Transverse colon (tissue), 4 donors: ENCODE data around the gene TMEM134. TPM values are rescaled to one million over a fixed set of nuclear protein-coding genes. Genes with fewer than 3 reads are reported as not detected.
A peak's percentile ranks its signal among the peaks of the same experiment; 100 is the strongest.

ENCODE experiments used
- DNase-seq: peaks from one replicate; pipeline ENCODE4 v3.0.0-alpha.2; 2019
- H3K27ac ChIP-seq, 4 donors: fragments of 200-600 bp; sonication (generic); 2 replicates each; pipeline ENCODE4 v1.5.1; 2016 to 2018; ENCODE audit warnings: inconsistent platforms in 4 of 4
- H3K27me3 ChIP-seq: fragments of 200-600 bp; sonication (generic); 2 replicates; pipeline ENCODE4 v1.5.1; 2017; ENCODE audit warnings: inconsistent platforms
- H3K36me3 ChIP-seq, 4 donors: fragments of 200-600 bp; sonication (generic); 2 replicates each; pipeline ENCODE4 v1.5.1; 2017 to 2019; ENCODE audit warnings: inconsistent platforms in 4 of 4
- H3K4me1 ChIP-seq, 4 donors: fragments of 200-600 bp; sonication (generic); 2 replicates each; pipeline ENCODE4 v1.5.1; 2017 to 2020; ENCODE audit warnings: inconsistent platforms in 4 of 4
- H3K4me3 ChIP-seq, 4 donors: fragments of 200-600 bp; sonication (generic); 1 replicate in 1 of 4; 2 replicates in 3 of 4; pipeline versions ENCODE4 v1.5.1 to v1.6.1; 2017 to 2019; ENCODE audit warnings: inconsistent platforms in 4 of 4
- H3K9me3 ChIP-seq, 2 donors: fragments of 200-600 bp; sonication (generic); 2 replicates each; pipeline ENCODE4 v1.5.1; 2017 to 2019; ENCODE audit warnings: inconsistent platforms in 2 of 2
- EP300 ChIP-seq: sonication (generic); formaldehyde crosslinking; IDR thresholded peaks from one replicate; pipeline ENCODE4 v1.6.1; 2017; ENCODE audit warnings: antibody characterized with exemption, low read depth
- POLR2A ChIP-seq: fragments of 450-650 bp; IDR thresholded peaks from one replicate; pipeline ENCODE4 v1.6.1; 2016; ENCODE audit warnings: antibody characterized with exemption, mild to moderate bottlenecking, moderate library complexity
- POLR2AphosphoS5 ChIP-seq, 3 donors: sonication (generic); formaldehyde crosslinking; IDR thresholded peaks; one replicate each; pipeline ENCODE4 v1.6.1; 2016; ENCODE audit warnings: antibody characterized with exemption in 3 of 3
- WGBS, 2 donors: methylation state at CpG; one replicate each; pipeline ENCODE4 v1.1.5; 2018; ENCODE audit warnings: low coverage in 1 of 2; 5-methylcytosine and 5-hydroxymethylcytosine counted together
- in situ Hi-C, 4 donors: fragments of 200-750 bp; cut with MboI; loops; one replicate each; pipeline versions ENCODE4 v1.15.0 to v1.15.1; 2017; ENCODE audit warnings: low sequenced_read_pairs in 3 of 4, low pct_ligation_motif_present in 1 of 4, low pct_unique_long_range_greater_than_20kb in 1 of 4
- intact Hi-C: fragments of 100-400 bp; cut with DNase I; formaldehyde crosslinking; loops from one replicate; pipeline ENCODE4 v1.15.1; 2023; ENCODE audit warnings: low total_unique reads
- total RNA-seq, 4 donors: library from RNA; depleted of rRNA; stranded (reverse); fragments of >200 nt; gene quantifications; one replicate each; pipeline ENCODE4 v1.1.0, GENCODE V29; 2016
- TF ChIP-seq, protein P1 (sequence below), 5 experiments: fragments of 200-600 bp in 3 of 5; fragments of 450-650 bp in 2 of 5; sonication (generic) in 3 of 5; IDR thresholded peaks; 1 replicate in 2 of 5; 2 replicates in 3 of 5; pipeline ENCODE4 v1.5.1; 2016 to 2017; ENCODE audit warnings: antibody characterized with exemption in 5 of 5, inconsistent platforms in 3 of 5, mild to moderate bottlenecking in 2 of 5, moderate library complexity in 1 of 5

TMEM134 gene
- total RNA-seq, 4 donors from 2014 or later, result 107 to 347 (median 115) TPM

DNA sequence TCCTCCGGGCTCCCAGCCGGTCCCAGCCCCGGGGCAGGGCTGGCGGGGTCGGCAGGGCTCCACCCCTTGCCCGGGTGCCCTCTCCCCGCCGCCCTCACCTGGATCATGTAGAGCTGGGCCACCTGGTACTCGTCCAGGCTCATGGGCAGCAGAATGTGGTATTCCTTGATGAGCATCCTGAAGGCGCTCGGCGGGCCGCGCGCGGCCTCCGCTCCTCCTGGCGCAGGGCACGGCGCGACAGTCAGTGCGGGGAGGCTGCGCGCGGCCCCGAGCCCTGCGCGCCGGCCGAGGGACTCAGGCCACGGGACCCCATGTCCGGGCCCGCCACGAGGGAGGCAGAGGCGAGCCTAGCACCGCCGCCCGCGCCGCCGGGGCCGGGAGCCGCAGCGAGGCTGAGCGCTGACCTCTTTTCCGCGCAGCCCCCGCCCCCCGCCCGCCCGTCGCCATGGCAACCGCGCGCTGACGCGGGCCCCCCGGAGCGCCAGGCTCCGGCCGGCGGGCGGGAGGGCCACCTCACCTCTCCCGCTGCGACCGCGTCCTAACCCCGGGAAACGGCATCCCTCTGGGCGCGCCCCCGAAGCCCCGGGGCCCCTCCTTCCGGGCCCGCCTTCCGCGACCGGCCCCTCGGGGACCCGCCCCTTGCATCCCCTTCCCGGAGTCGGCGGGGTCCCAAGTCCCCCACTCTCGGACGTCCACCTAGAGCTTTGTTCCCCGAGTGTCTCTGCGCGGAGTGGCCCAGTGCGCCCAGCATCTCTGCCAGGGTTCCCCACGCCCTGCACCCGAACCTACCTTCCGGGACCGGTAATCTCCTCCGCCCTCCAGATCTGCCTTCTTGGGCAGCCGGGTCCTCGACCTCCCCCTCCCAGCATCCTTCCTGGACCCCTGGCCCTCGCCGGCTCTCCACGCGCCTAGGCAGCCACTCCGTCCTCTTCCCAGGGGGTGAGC lies 35.2 kb upstream of the TMEM134 start:
- TF ChIP-seq POLR2A, result no peak
- TF ChIP-seq EP300, result no peak
- no peak for TF ChIP-seq POLR2AphosphoS5 (IDR thresholded peaks at IDR 0.05)
- TF ChIP-seq, protein P1, sequence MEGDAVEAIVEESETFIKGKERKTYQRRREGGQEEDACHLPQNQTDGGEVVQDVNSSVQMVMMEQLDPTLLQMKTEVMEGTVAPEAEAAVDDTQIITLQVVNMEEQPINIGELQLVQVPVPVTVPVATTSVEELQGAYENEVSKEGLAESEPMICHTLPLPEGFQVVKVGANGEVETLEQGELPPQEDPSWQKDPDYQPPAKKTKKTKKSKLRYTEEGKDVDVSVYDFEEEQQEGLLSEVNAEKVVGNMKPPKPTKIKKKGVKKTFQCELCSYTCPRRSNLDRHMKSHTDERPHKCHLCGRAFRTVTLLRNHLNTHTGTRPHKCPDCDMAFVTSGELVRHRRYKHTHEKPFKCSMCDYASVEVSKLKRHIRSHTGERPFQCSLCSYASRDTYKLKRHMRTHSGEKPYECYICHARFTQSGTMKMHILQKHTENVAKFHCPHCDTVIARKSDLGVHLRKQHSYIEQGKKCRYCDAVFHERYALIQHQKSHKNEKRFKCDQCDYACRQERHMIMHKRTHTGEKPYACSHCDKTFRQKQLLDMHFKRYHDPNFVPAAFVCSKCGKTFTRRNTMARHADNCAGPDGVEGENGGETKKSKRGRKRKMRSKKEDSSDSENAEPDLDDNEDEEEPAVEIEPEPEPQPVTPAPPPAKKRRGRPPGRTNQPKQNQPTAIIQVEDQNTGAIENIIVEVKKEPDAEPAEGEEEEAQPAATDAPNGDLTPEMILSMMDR (IDR thresholded peaks at IDR 0.05), result no peak
- in situ Hi-C loops (no loop called here), intact Hi-C loops (no loop called here)
- H3K36me3 ChIP-seq, result no peaks in the 10 kb centered on the region
- peaks cover 26 to 51% (median 39%) of the 10 kb centered on the region in 4 donors for H3K4me1 ChIP-seq
- H3K27me3 ChIP-seq, result no peaks in the 10 kb centered on the region
- 3% methylated on average over 46 of the region's 101 CpGs; no CpG with 5 or more reads in 1 of the 2 donors for WGBS, 2 donors
- DNase-seq, result peak; percentile 37
- H3K4me3 ChIP-seq, result peak overlapping the region; percentile 62 to 81 (median 69)
- no peaks in the 10 kb centered on the region for H3K9me3 ChIP-seq
- peak overlapping the region; percentile 98 to 100 (median 98) for H3K27ac ChIP-seq

GRCh38 chr11:67503119-67504004 lies 34.3 kb upstream of the TMEM134 start:
- TF ChIP-seq, protein P1 (IDR thresholded peaks at IDR 0.05), result no peak
- Histone ChIP-seq H3K9me3 (no peaks in the 10 kb centered on the region), H3K4me3 (peak overlapping the region in 3 of 4 donors; percentile 65 to 81 (median 73)), H3K36me3 (no peaks in the 10 kb centered on the region), H3K4me1 (peaks cover 26 to 46% (median 33%) of the 10 kb centered on the region in 4 donors), H3K27me3 (no peaks in the 10 kb centered on the region), H3K27ac (peak overlapping the region in 2 of 4 donors; percentile 98 to 100)
- intact Hi-C loops (no loop called here), in situ Hi-C loops (no loop called here)
- 83 to 92% methylated on average over 4 to 19 of the region's 19 CpGs for WGBS, 2 donors
- no peak for DNase-seq

- Histone ChIP-seq H3K36me3 (no peaks in the 10 kb centered on the region), H3K9me3 (no peaks in the 10 kb centered on the region), H3K27ac (no peak overlapping the region), H3K4me1 (peaks cover 26 to 42% (median 32%) of the 10 kb centered on the region in 4 donors), H3K27me3 (no peaks in the 10 kb centered on the region), H3K4me3 (no peak overlapping the region)
- in situ Hi-C loops (no loop called here), intact Hi-C loops (no loop called here)
- no peak for DNase-seq
- no peak for TF ChIP-seq POLR2AphosphoS5 (IDR thresholded peaks at IDR 0.05)
- TF ChIP-seq POLR2A, result no peak
- no peak for TF ChIP-seq EP300
- TF ChIP-seq, protein P1 (IDR thresholded peaks at IDR 0.05), result no peak
- WGBS, 2 donors, result 97% methylated on average over 17 of the region's 18 CpGs; no CpG with 5 or more reads in 1 of the 2 donors
These were observed 33.4 kb upstream of the TMEM134 start for GRCh38 chr11:67502328-67502979.
